Measurements from ENCODE around the gene EPS15. TPM values are rescaled to one million over a fixed set of nuclear protein-coding genes. Genes with fewer than 3 reads are reported as not detected.

The EPS15 gene
- total RNA-seq, 2 donors from 2014 or later = 82.3 to 97.3 TPM

- H3K9me3 Mint-ChIP-seq = no peaks in the 10 kb centered on the region
- DNase-seq (ENCODE audit: low spot score) (no peak), ATAC-seq (peak in 1 of 2 donors; percentile 3)
- peaks cover 16 to 27% of the 10 kb centered on the region in 2 donors for H3K27me3 Mint-ChIP-seq
- no peak overlapping the region for H3K27ac Mint-ChIP-seq
- H3K4me1 Mint-ChIP-seq (ENCODE audit: low read depth in 2 of 2) = no peaks in the 10 kb centered on the region
- no peaks in the 10 kb centered on the region for H3K36me3 Mint-ChIP-seq
- no peak overlapping the region for H3K4me3 Mint-ChIP-seq
Observed at GRCh38 chr1:51344276-51344601, 174.8 kb downstream of the EPS15 start.

GRCh38 chr1:51343624-51344023, 175.4 kb downstream of the EPS15 start:
- ATAC-seq (no peak), DNase-seq (ENCODE audit: low spot score) (no peak)
- Mint-ChIP-seq H3K27me3 (peaks cover 16 to 27% of the 10 kb centered on the region in 2 donors), H3K4me3 (no peak overlapping the region), H3K27ac (no peak overlapping the region), H3K4me1 (ENCODE audit: low read depth in 2 of 2) (no peaks in the 10 kb centered on the region), H3K9me3 (no peaks in the 10 kb centered on the region), H3K36me3 (no peaks in the 10 kb centered on the region)

- peaks cover 16 to 27% of the 10 kb centered on the region in 2 donors for H3K27me3 Mint-ChIP-seq
- H3K9me3 Mint-ChIP-seq = no peaks in the 10 kb centered on the region
Observed at GRCh38 chr1:51342591-51343206, 176.4 kb downstream of the EPS15 start.

GRCh38 chr1:51341876-51342496, 177.1 kb downstream of the EPS15 start:
- no peak for DNase-seq (ENCODE audit: low spot score)
- no peak for ATAC-seq
- Mint-ChIP-seq H3K27me3 (peaks cover 16 to 25% of the 10 kb centered on the region in 2 donors), H3K4me1 (ENCODE audit: low read depth in 2 of 2) (no peaks in the 10 kb centered on the region), H3K9me3 (no peaks in the 10 kb centered on the region), H3K27ac (no peak overlapping the region), H3K36me3 (no peaks in the 10 kb centered on the region), H3K4me3 (no peak overlapping the region)

More at GRCh38 chr1:51342591-51343206, 176.4 kb downstream of the EPS15 start:
- Mint-ChIP-seq H3K36me3 (no peaks in the 10 kb centered on the region), H3K4me3 (no peak overlapping the region), H3K4me1 (ENCODE audit: low read depth in 2 of 2) (no peaks in the 10 kb centered on the region), H3K27ac (no peak overlapping the region)
- DNase-seq (ENCODE audit: low spot score) (no peak), ATAC-seq (no peak)

- no peak overlapping the region for H3K27ac Mint-ChIP-seq
- H3K27me3 Mint-ChIP-seq = peaks cover 16 to 19% of the 10 kb centered on the region in 2 donors
- DNase-seq (ENCODE audit: low spot score) (no peak), ATAC-seq (no peak)
- H3K9me3 Mint-ChIP-seq = no peaks in the 10 kb centered on the region
- H3K36me3 Mint-ChIP-seq = no peaks in the 10 kb centered on the region
- no peaks in the 10 kb centered on the region for H3K4me1 Mint-ChIP-seq (ENCODE audit: low read depth in 2 of 2)
- no peak overlapping the region for H3K4me3 Mint-ChIP-seq
Observed at GRCh38 chr1:51340380-51340779, 178.7 kb downstream of the EPS15 start.

GRCh38 chr1:51336711-51337110, 182.4 kb downstream of the EPS15 start:
- H3K4me3 Mint-ChIP-seq = no peak overlapping the region
- no peaks in the 10 kb centered on the region for H3K36me3 Mint-ChIP-seq
- ATAC-seq (no peak), DNase-seq (ENCODE audit: low spot score) (no peak)
- H3K27me3 Mint-ChIP-seq = peaks cover 0 to 2% of the 10 kb centered on the region in 2 donors
- no peaks in the 10 kb centered on the region for H3K4me1 Mint-ChIP-seq (ENCODE audit: low read depth in 2 of 2)
- no peak overlapping the region for H3K27ac Mint-ChIP-seq
- no peaks in the 10 kb centered on the region for H3K9me3 Mint-ChIP-seq

- no peak for DNase-seq (ENCODE audit: low spot score)
- no peaks in the 10 kb centered on the region for H3K9me3 Mint-ChIP-seq
- no peak overlapping the region for H3K27ac Mint-ChIP-seq
- no peak for ATAC-seq
- H3K36me3 Mint-ChIP-seq = no peaks in the 10 kb centered on the region
- peaks cover 6% of the 10 kb centered on the region in 2 donors for H3K4me1 Mint-ChIP-seq (ENCODE audit: low read depth in 2 of 2)
- peaks cover 7 to 9% of the 10 kb centered on the region in 2 donors for H3K27me3 Mint-ChIP-seq
- no peak overlapping the region for H3K4me3 Mint-ChIP-seq
Observed at GRCh38 chr1:51336004-51336403, 183.1 kb downstream of the EPS15 start.

GRCh38 chr1:51331206-51332100, 187.6 kb downstream of the EPS15 start:
- DNase-seq (ENCODE audit: low spot score) (no peak), ATAC-seq (no peak)
- Mint-ChIP-seq H3K9me3 (no peaks in the 10 kb centered on the region), H3K27ac (peak overlapping the region in 1 of 2 donors; percentile 27), H3K27me3 (peaks cover 23% of the 10 kb centered on the region in 2 donors), H3K36me3 (no peaks in the 10 kb centered on the region), H3K4me1 (ENCODE audit: low read depth in 2 of 2) (peaks cover 7% of the 10 kb centered on the region in 2 donors), H3K4me3 (peak overlapping the region; percentile 77)

GRCh38 chr1:51330331-51331201, 188.5 kb downstream of the EPS15 start, which contains the start of gene TTC39A:
TTC39A (minus strand) TSS chr1:51330562; CDS start chr1:51330477, 85 bp downstream.
- Mint-ChIP-seq H3K4me1 (ENCODE audit: low read depth in 2 of 2) (peaks cover 7% of the 10 kb centered on the region in 2 donors), H3K27ac (peak within 1 kb of the TSS in 1 of 2 donors; percentile 27), H3K4me3 (peak within 1 kb of the TSS; percentile 77), H3K36me3 (no peaks in the 10 kb centered on the region), H3K27me3 (peaks cover 23% of the 10 kb centered on the region in 2 donors), H3K9me3 (no peaks in the 10 kb centered on the region)
- no peak for DNase-seq (ENCODE audit: low spot score)
- ATAC-seq = peak in 1 of 2 donors; percentile 37

GRCh38 chr1:51329443-51330325, 189.4 kb downstream of the EPS15 start:
- no peaks in the 10 kb centered on the region for H3K9me3 Mint-ChIP-seq
- H3K4me1 Mint-ChIP-seq (ENCODE audit: low read depth in 2 of 2) = peaks cover 7% of the 10 kb centered on the region in 2 donors
- ATAC-seq (no peak), DNase-seq (ENCODE audit: low spot score) (no peak)
- H3K36me3 Mint-ChIP-seq = no peaks in the 10 kb centered on the region
- peak overlapping the region; percentile 30 for H3K4me3 Mint-ChIP-seq
- peaks cover 23% of the 10 kb centered on the region in 2 donors for H3K27me3 Mint-ChIP-seq
- no peak overlapping the region for H3K27ac Mint-ChIP-seq

- ATAC-seq (no peak), DNase-seq (ENCODE audit: low spot score) (no peak)
- H3K27ac Mint-ChIP-seq = no peak overlapping the region
- peak overlapping the region; percentile 30 for H3K4me3 Mint-ChIP-seq
- H3K36me3 Mint-ChIP-seq = no peaks in the 10 kb centered on the region
- no peaks in the 10 kb centered on the region for H3K9me3 Mint-ChIP-seq
- peaks cover 7% of the 10 kb centered on the region in 2 donors for H3K4me1 Mint-ChIP-seq (ENCODE audit: low read depth in 2 of 2)
- peaks cover 23% of the 10 kb centered on the region in 2 donors for H3K27me3 Mint-ChIP-seq
Observed at GRCh38 chr1:51328926-51329325, 190.1 kb downstream of the EPS15 start.

- no peaks in the 10 kb centered on the region for H3K36me3 Mint-ChIP-seq
- H3K27ac Mint-ChIP-seq = no peak overlapping the region
- peaks cover 7% of the 10 kb centered on the region in 2 donors for H3K4me1 Mint-ChIP-seq (ENCODE audit: low read depth in 2 of 2)
- H3K9me3 Mint-ChIP-seq = no peaks in the 10 kb centered on the region
- H3K27me3 Mint-ChIP-seq = peaks cover 23 to 28% of the 10 kb centered on the region in 2 donors
- H3K4me3 Mint-ChIP-seq = no peak overlapping the region
- ATAC-seq (no peak), DNase-seq (ENCODE audit: low spot score) (no peak)
Observed at GRCh38 chr1:51328279-51328678, 190.8 kb downstream of the EPS15 start.

All from natural killer cell treated with Interleukin-12 subunit alpha and Interleukin-12 subunit beta and Interleukin-15 and Interleukin-18, amount 100 ng/mL, for 72 hours (primary cell).